Measurements from ENCODE around the gene AHSP.

GRCh38 chr16:31522071-31522470 is 5.6 kb upstream of the AHSP start:
- TF ChIP-seq EZH2 (IDR thresholded peaks at IDR 0.05): no peak
- no peak for TF ChIP-seq POLR2AphosphoS5 (IDR thresholded peaks at IDR 0.05; ENCODE audit: borderline replicate concordance, low read depth, low read length)

All from SK-N-MC (cell line).